NCI-H345 treated with DMSO at 0.1 percent for 48 hours (cell line): ENCODE data around the gene CASQ1.

Source experiments
- DNase-seq: peaks from one replicate; lab custom pipeline; 2025; ENCODE audit not compliant: unreplicated experiment; lab: John Stamatoyannopoulos, UW

CASQ1 gene

DNA sequence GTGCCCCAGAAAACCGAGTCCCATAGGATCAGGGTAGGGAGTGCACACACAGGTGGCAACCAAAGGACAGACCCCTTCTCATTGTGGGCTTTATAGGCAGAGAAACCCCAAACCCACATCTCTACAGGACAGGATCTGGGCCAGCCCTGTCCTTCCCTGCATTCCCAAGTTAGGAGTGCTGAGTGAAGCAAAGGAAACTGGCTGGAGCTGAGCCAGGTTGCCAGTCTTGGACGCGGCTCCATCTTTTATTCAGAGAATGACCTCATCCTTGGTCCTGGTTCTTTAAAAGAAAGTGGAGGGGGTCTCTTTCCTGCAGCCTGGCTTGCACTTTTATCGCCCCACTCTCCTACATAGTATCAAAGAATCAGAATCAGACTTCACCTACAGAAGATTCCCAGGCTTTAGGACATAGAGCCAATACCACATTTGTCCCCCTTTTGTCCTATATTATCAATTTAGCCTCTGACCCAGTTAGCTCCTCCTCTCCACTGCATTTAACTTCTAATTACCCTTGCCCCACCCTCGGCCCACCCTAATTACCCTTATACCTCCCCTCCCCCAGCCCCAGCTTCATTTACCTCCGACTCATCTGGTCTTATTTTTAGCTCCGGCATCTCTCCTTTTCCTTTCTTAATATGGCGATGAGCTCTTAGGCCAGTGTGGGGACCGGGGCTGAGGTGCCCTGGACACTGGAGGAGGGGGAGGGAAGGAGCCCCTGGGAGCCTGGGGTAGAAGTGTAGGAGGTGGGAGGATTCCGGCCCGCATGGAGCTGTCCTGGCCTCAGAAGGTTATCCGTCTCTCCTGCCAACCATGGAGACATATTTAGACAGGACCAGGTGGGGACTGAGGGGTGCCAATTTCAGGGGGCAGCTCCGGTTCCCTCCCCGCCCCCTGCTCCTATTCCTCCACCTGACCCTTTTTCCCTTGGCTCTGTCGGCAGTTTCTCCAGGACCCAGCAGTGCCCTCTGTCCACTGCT, at the start of gene CASQ1:
Gene CASQ1 (plus strand): TSS at position 927 of the 977 bp plus-strand sequence. CDS start 177 bp downstream, outside the sequence.
- no peak for DNase-seq

DNA sequence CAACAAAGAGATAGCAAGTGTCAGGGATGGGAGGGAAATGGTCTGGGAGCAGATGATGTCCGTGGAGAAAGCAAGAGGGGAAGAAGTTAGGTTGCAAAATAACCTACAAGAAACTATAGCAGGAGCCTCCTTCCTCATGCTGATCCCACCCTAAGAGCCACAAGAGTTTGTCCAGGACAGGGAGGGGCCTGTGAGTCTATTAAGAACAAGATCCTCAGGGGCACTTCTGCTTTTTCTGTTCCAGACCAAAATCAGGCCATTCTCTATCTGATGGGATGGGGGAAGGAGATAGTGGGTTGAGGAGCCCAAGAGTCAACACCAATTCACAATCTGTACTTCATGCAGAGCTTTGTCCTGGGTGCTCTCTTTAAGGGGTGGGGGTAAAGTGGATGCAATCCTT, 46.7 kb upstream of the CASQ1 start:
- no peak for DNase-seq

DNA sequence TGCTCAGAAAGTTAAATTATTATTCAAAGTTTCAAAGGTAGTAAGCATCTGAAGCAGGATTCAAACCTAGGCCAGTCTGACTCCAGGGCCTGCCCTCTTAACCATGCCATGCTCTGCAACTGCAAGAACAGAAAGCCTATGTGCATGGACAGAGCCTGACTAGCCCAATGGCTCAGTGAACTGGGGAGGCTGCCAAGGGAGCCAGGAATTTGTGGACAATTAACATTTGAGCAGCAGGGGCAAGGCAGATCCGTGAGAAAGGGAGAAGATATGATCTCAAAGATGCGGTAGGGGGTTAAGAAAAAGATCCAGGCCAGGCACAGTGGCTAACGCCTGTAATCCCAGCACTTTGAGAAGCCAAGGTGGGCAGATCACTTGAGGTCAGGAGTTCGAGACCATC, 45.5 kb upstream of the CASQ1 start:
- no peak for DNase-seq

DNA sequence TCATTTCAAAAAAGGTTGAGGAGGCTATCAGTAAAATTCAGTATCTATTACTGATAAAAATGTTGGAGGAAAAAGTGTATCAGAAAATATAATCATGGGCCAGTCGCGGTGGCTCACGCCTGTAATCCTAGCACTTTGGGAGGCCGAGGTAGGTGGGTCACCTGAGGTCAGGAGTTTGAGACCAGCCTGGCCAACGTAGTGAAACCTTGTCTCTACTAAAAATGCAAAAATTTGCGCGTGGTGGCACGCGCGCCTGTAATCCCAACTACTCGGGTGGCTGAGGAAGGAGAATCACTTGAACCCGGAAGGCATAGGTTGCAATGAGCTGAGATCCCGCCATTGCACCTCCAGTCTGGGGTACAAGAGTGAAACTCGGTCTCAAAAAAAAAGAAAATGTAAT, 44.3 kb upstream of the CASQ1 start:
- DNase-seq, result no peak

DNA sequence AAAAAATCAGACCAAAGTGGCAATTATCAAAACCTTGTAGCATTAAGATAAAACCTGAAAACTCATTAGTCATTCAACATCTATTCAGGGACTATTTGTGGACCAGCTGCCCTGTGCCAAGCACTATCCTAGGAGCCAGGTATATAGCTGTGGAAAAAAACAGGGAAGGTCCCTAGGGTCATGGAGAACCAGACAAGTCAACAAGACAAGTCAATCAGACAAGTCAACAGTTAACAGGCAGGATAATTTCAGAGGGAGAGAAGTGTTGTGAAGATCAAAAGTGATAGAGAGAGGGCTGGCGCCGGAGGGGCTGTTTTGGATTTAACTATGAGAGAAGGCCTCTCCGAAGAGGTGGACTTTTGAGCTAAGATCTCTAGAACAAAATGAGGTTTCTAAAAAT, 42.3 kb upstream of the CASQ1 start:
- no peak for DNase-seq

DNA sequence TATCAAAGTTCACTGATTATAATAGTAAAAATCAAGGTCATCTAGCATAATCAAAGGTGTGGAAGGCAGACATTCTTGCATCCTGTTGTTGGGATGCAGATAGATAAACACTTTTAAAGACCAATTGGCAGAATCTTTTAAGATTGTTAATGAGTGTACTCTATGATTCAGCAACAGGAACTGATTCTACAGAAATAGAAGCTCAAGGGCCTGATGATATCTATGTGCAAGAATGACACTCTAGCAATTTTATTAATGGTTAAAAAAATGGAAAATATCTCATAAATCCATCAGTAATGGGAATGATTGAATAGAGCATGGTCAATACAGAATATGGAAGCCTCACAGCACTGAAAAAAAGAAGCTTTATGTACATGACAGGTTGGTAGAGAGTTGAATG, 41.1 kb upstream of the CASQ1 start:
- no peak for DNase-seq

DNA sequence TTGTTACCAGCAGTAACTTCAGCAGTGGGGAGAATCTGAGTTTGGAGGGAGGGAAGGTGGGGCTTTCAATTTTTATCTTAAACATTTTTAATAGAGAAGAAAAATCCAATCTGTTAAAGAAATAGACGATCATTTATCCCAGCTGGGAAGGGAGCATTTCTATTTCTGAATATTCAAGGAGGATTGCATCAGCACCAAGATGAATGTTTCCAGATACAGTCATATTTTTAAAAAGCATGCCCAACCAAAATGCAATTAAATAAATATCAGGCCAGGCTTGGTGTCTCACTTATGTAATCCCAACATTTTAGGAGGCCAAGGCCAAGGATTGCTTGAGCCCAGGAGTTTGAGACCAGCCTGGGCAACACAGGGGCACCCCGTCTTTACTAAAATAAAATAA, 40.7 kb upstream of the CASQ1 start:
- DNase-seq, result no peak

DNA sequence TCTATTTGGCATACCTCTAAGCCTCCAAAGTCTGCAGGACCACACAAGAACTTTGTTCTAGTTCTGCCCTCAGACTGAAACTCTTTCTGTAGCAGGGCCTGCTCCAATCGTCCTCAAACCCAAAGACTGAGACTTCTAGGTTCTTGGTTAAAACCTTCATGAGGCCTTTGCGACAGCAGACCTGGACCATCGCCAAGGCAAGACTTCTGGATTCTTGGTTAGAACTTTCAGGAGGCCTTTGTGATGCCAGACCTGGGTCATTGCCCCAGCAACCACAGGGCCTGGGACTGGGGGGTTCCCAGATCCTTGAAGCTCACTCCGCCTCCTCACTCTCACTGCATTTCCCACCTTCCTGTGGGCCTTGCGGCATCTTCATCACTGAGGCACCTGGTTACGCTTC, 39.1 kb upstream of the CASQ1 start, which contains the start of gene ATP1A4:
Gene ATP1A4 (plus strand): TSS at position 301 of the 400 bp plus-strand sequence. CDS start 438 bp downstream, outside the sequence.
- no peak for DNase-seq

DNA sequence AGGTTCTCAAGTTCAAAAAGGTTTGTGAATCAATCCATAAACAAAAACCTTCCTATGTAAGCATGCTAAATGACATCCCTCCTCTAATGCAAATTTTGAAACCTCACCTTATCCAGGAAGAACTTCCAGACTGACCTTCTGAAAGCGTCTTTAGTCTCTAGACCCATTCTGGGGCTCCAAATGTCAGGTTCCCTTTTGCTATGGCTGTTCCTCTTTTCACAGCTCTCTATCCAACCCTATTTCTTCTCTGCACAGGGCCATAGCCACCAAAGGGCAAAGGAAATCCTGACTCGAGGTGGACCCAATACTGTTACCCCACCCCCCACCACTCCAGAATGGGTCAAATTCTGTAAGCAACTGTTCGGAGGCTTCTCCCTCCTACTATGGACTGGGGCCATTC, 35.6 kb upstream of the CASQ1 start:
- no peak for DNase-seq

DNA sequence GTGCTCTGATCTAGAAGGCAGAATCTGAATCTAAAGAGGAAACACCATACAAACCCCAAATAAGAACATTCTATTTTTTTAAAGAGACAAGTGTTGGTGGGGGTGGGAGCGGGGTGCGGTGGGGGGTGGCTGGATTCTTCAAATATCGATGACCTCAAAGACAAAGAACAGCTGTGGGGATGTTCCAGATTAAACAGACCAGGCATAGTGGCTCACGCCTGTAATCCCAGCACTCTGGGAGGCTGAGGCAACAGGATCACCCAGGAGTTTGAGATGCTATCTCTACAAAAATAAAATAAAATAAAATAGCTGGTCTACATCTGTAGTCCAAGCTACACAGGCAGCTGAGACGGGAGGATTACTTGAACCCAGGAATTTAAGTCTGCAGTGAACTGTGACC, 34.0 kb upstream of the CASQ1 start:
- no peak for DNase-seq

DNA sequence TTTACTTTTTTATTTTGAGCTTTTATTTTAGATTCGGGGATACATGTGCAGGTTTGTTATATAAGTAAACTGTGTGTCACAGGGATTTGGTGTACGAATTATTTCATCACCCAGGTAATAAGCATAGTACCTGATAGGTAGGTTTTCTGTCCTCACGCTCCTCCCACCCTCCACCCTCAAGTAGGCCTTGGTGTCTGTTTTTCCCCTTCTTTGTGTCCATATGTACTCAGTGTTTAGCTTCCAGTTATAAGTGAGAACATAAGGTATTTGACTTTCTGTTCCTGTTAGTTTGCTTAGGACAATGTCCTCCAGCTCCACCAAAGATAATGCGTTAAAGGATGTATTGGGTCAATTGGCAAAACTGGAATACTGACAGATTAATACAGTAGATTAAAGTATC, 33.2 kb upstream of the CASQ1 start:
- DNase-seq, result no peak

DNA sequence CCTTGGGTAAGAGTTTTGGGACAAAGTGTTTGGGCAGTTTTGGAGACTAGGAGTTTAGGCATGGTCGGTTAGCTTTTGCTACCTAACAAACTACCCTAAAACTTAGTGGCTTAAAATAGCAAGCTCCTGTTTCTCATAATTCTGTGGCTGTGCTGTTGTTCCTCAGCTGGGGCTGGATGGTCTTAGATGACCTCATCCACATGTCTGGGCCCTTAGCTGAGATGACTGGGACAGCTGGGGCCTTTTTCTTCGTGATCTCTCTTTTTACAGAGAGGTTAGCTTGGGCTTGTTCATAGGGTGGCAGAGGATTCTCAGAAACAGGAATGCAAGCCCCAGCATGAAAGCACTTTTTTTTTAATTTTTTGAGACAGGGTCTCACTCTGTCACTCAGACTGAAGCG, 32.3 kb upstream of the CASQ1 start:
- DNase-seq, result no peak

DNA sequence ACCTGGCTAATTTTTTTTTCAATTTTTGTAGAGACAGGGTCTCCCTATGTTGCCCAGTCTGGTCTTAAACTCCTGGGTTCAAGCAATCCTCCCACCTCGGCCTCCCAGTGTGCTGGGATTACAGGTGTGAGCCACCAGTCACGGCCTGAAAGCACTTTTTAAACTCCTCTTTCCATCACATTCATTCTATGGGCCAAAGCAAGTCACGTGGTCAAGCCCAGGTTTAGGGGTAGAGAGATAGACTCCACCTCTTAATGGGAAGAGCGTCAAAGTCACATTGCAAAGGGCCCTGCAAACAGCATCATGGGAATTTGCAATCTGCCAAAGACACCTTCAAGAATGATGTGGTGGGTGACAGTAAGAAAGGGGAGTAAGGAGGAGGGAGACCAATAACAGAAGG, 31.8 kb upstream of the CASQ1 start:
- no peak for DNase-seq

DNA sequence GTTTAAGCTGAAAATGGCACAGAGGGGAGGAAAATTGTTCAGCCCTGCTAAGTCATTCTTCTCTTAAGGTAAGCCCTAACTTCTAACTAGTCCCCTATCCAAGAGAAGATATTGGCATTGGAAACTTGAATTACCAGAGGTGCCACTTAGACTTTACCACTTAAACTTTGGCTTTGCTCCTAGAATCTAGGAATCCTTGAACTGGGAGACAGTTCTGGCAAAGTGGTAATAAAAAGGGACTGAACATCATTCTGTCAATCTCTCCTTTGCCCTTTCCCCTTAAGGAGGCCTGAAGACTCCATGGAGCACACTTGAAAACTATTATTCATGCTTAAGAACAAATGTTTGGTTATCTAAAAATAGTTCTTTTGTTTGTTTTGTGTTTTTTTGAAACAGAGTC, 30.5 kb upstream of the CASQ1 start:
- DNase-seq, result no peak

DNA sequence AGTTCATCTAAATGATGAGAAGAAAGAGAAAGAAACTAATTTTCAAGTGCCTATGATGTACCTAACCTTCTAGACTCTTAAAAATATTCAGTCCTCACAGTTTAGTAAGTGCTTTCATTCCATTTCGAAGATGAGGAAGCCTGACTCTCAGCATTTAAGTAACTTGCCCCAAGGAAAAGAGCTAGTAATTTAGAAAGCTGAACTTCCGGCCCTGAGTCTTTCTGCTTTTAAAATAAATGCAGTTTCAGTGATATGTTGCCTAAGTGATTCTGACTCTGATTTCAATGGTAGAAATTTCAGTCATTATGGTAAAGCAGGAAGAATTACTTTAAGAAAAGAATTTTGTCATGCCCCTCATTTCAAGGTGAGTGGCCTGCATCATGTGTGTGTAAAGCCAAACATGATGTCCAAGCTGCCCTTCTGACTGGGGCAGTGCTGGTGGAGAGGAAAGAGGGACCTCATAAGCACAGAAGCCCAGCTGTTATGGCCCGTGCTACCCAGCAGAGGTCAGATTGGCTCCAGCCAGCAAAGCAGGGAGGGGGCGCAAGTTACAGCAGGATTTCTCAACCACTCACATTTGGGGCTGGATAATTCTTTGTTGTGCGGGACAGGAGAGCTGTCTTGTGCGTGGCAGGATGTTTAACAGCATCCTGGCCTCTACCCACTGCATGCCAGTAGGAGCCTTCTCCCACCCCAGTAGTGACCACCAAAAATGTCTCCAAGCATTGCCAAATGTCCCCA, 28.2 kb upstream of the CASQ1 start:
- DNase-seq, result no peak

DNA sequence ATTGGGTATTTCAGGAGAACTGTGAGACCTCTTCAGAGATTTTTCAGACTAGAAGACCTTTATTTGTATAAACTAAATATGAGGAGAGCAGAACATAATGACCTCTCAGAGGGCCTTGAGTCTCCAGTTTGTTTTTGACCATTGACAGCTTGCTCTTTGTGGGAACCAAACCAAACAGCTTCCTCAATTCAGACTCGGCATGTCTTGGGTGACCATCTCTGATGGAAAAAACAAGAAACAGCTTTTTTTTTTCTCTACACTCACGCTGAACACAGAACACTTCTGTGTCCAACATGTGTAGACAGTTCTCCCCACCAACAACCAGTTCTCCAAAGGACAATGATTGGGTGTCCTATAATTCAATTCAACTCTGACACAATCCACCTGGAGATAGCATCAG, 27.4 kb upstream of the CASQ1 start:
- DNase-seq, result no peak

DNA sequence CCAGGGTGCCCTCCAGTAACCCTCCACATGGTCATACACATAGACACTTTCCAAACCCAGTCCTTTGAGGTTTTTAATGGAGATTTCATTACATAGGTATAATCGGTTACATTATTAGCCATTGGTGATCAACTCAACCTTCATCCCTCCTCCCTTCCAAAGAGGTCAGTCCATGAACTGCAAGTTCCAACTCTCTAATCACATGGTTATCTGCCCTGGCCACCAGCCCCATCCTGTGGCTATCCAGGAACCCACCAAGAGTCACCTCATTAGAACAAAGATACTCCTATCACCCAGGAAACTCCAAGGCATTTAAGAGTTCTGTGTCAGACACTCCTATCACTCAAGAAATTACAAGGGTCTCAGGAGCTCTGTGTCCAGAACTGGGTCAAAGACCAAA, 26.8 kb upstream of the CASQ1 start:
- no peak for DNase-seq

DNA sequence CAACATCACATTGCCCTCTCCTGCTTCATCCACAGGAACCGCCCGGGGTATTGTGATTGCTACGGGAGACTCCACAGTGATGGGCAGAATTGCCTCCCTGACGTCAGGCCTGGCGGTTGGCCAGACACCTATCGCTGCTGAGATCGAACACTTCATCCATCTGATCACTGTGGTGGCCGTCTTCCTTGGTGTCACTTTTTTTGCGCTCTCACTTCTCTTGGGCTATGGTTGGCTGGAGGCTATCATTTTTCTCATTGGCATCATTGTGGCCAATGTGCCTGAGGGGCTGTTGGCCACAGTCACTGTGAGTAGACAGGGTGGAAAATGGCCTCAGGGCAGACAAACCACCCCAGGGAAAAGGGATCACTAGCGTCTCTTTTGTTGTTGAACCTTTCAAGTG, 26.3 kb upstream of the CASQ1 start:
- DNase-seq, result no peak

DNA sequence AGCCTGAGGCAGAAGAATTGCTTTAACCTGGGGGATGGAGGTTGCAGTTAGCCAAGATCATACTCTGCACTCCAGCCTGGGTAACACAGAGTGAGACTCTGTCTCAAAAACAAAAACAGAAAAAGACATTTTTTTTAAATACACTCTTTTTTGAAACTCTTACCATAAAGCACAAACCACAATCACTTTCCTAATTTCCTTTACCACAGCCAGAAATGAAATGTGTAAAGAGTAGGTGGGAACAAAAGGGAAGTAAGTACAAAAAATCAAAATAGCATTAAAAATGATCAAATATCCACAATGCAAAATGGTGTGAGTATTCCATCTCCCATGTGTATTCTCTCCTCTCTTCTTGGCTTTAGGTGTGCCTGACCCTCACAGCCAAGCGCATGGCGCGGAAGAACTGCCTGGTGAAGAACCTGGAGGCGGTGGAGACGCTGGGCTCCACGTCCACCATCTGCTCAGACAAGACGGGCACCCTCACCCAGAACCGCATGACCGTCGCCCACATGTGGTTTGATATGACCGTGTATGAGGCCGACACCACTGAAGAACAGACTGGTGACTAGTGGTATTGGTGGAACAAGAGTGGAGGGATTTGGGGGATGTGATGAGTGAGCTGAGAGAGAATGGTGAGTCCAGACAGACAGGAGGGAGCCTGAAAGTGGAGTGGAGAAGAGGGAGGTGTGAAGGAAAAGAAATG, 24.1 kb upstream of the CASQ1 start:
- no peak for DNase-seq

DNA sequence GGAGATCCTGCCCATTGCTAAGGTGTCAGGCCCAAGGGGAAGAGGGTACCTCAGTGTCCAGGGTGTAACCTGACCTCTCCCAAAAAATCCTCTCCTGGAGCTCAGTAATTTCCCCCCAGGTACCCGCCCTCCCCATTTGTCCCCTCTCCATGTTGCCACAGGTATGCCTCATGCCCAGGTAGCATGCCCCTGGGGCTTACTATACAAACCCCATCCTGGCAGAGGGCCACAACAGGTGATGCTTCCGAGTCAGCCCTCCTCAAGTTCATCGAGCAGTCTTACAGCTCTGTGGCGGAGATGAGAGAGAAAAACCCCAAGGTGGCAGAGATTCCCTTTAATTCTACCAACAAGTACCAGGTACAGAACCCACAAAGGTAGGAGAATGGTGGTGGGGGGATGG, 23.3 kb upstream of the CASQ1 start:
- DNase-seq, result no peak

DNA sequence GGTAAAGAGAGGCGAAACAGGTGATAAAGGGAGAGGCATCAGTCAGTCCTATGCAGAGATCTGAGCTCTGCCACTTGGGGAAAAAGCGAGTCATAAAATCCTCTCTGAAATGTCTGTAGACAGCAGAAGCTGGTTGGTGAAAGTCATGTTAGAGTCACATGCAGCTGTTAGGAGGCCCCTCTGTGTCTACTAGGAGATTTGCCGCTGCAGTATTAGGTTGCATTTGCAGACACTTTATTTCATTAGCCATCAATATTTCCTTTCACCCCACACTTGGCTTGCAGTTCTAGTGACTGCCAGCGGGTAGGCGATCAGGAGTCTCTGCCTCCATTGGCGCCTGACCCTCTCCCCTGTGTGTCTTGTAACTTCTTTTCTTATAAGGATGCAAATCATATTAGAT, 22.8 kb upstream of the CASQ1 start:
- no peak for DNase-seq

DNA sequence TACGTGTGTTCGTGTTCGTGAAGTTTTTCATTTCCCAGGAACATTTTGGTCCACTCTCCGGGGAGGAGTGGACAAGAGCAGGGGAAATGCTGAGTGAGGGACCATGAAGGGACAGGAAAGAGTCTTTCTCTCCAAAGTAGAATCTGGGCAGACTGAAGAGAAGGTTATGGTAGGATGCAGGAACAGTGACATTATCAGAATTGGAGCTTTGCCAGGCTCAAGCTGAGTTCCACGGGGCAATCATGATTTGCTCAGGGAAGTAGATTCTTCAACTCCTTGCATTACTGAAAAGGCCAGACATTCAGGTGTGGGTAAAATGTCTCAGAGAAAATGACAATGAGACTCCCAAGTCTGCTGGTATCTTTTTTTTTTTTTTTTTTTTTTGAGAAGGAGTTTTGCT, 22.4 kb upstream of the CASQ1 start:
- DNase-seq, result peak; percentile 35
